Activated T-helper 9 cell treated with anti-CD3 and anti-CD28 coated beads, Interleukin-2, amount 50 U/mL, for 16 hours (primary cell): ENCODE data around the gene SOS2.

Experiments
- DNase-seq: peaks from one replicate; pipeline ENCODE4 v3.0.0-alpha.2; 2020; ENCODE audit warnings: low read depth

Gene SOS2

GRCh38 chr14:50116181-50116956 is 115.0 kb downstream of the SOS2 start, which contains the start of gene VCPKMT:
VCPKMT (minus strand) TSS chr14:50116572; CDS start chr14:50116552, 20 bp downstream.
- peak; percentile 96 for DNase-seq

- DNase-seq: no peak
Measured at GRCh38 chr14:50113381-50114035, 117.9 kb downstream of the SOS2 start.

- DNase-seq: no peak
Measured at GRCh38 chr14:50110323-50111037, 120.9 kb downstream of the SOS2 start.

- DNase-seq: no peak
Measured at GRCh38 chr14:50109342-50109741, 122.0 kb downstream of the SOS2 start.

GRCh38 chr14:50107850-50108249 is 123.5 kb downstream of the SOS2 start:
- DNase-seq: no peak

GRCh38 chr14:50106178-50106577 is 125.2 kb downstream of the SOS2 start:
- no peak for DNase-seq

GRCh38 chr14:50103558-50103957 is 127.8 kb downstream of the SOS2 start:
- DNase-seq: no peak

GRCh38 chr14:50101417-50101816 is 130.0 kb downstream of the SOS2 start:
- DNase-seq: no peak

GRCh38 chr14:50100805-50101204 is 130.6 kb downstream of the SOS2 start:
- no peak for DNase-seq

- DNase-seq: no peak
Measured at GRCh38 chr14:50099335-50099734, 132.0 kb downstream of the SOS2 start.

GRCh38 chr14:50095895-50096294 is 135.5 kb downstream of the SOS2 start:
- no peak for DNase-seq

- no peak for DNase-seq
Measured at GRCh38 chr14:50094056-50094755, 137.2 kb downstream of the SOS2 start.

GRCh38 chr14:50093496-50093895 is 137.9 kb downstream of the SOS2 start:
- no peak for DNase-seq

- DNase-seq: no peak
Measured at GRCh38 chr14:50092006-50092555, 139.3 kb downstream of the SOS2 start.

- DNase-seq: no peak
Measured at GRCh38 chr14:50091240-50091913, 140.0 kb downstream of the SOS2 start.

- DNase-seq: no peak
Measured at GRCh38 chr14:50089208-50089607, 142.2 kb downstream of the SOS2 start.

- no peak for DNase-seq
Measured at GRCh38 chr14:50088731-50089130, 142.6 kb downstream of the SOS2 start.

- DNase-seq: no peak
Measured at GRCh38 chr14:50088117-50088515, 143.3 kb downstream of the SOS2 start.

GRCh38 chr14:50087341-50088116 is 143.8 kb downstream of the SOS2 start:
- DNase-seq: no peak

GRCh38 chr14:50086321-50086711 is 145.1 kb downstream of the SOS2 start:
- no peak for DNase-seq
